HFF-Myc (cell line): ENCODE measurements around the gene TRAPPC12.

Experiments used
- DNase-seq: peaks from one replicate; pipeline ENCODE4 v3.0.0-alpha.2; 2011; ENCODE audit warnings: low read depth; ENCODE audit errors: extremely low read depth
- H3K4me3 ChIP-seq: replicated peaks from 2 replicates; pipeline ENCODE4 v1.5.1; 2011; ENCODE audit warnings: low read depth, mild to moderate bottlenecking, control low read depth, low read length
- CTCF ChIP-seq: IDR thresholded peaks from 2 replicates; pipeline ENCODE4 v1.5.1; 2012; ENCODE audit warnings: mild to moderate bottlenecking, low read depth, low read length, control low read depth; ENCODE audit errors: missing control alignments

TRAPPC12 gene

DNA sequence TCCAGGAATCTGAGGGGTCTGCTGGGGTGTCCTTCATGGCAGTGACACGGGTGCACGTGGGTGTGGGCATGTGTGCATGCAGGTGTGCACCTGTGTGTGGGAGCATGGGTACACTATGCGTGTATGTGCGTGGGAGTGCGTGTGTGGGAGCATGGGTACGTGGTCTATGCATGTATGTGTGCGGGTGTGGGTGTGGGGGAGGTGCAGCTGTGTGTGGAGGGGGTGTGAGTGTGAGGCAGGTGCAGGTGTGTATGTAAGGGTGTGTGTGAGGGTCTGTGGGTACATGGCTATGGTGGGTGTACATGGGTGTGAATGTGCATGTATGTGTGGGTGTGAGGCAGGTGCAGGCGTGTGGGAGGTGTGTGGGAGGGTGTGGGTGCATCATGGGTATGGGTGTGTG is 38.2 kb upstream of the TRAPPC12 start:
- TF ChIP-seq CTCF: no peak
- H3K4me3 ChIP-seq: no peak overlapping the region
- DNase-seq: no peak

DNA sequence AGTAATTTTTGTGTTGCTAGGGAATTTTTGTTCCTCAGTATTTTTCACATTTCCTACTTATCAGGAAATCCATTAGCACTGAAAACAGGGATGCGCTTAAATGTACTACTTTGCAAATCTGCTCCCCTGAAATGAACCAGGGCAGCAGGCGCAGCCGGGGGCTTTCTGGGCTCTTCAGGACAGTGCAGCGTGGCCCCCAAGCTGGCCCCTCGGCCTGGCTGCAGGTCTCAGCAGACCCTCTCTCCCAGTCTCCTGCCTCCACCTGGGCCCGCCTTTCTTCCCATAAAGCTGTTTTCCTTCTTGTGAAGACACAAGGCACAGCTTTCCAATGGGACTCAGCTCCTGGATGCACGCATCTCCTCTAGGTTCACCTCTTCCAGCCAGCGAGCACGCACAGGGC is 37.2 kb upstream of the TRAPPC12 start:
- no peak for TF ChIP-seq CTCF
- DNase-seq: no peak
- no peak overlapping the region for H3K4me3 ChIP-seq

DNA sequence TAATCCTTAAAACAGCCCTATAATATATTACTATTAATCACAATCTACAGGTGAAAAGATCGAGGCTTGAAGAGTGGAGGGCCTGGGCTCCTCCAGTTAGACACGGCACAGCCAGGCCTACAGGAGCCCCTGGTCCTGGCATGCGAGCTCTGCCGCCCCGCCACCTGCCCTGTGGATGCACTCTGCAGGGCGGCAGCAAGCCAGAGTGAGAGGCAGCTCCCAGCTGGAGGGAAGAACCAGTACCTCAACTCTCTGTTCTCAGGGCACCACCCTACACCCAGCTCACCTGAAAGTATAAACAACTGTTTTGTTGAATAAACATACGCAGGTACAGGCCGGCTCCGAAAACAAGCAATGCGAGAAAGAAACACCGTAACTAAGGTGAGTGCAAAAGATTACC is 36.5 kb upstream of the TRAPPC12 start:
- H3K4me3 ChIP-seq: no peak overlapping the region
- DNase-seq: no peak
- no peak for TF ChIP-seq CTCF

GRCh38 chr2:3344897-3345296 is 34.6 kb upstream of the TRAPPC12 start:
- DNase-seq: no peak
- H3K4me3 ChIP-seq: no peak overlapping the region
- no peak for TF ChIP-seq CTCF

GRCh38 chr2:3345621-3346020 is 33.9 kb upstream of the TRAPPC12 start:
- no peak for DNase-seq
- H3K4me3 ChIP-seq: no peak overlapping the region
- no peak for TF ChIP-seq CTCF

DNA sequence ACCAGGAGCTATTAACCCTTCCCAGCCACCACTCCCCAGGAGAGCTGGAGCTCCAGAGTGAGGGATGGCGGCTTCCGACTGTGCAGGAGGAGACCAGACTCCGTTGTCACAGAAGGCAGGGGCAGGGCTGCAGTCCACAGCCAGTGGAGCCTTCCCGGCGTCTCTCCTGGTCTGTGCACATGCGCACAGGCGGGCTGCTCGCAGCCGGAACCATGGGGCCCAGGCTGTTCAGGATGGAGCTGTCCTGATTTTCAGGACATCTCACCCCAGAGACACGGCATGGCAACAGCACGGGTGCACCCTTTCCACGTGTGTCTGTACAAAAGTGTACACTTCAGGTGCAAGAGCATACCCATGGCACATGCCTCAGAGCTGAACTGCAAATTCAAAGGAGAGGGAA is 30.7 kb upstream of the TRAPPC12 start:
- no peak for DNase-seq
- TF ChIP-seq CTCF: no peak
- no peak overlapping the region for H3K4me3 ChIP-seq

DNA sequence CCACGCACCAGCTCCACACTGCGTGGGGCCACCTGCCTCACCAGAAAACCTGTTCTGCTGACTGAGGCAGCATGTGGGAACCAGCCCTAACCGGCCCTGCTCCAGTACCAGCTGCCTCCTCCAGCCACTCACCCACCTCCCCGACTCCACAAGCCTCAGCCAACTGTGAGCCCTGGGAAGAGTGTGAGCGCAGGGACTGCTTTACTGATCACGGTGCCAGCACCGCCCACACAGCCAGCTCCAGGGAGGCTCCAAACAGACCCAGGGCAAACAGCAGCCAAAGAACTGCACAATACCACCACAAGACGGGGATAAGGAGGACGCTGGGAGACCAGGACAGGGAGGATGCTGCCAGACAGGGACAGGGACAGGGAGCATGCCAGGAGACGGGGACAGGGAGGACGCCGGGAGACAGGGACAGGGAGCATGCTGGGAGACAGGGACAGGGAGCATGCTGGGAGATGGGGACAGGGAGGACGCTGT is 30.2 kb upstream of the TRAPPC12 start:
- DNase-seq: no peak
- TF ChIP-seq CTCF: no peak
- H3K4me3 ChIP-seq: no peak overlapping the region
